Fibroblast of lung (primary cell): ENCODE data around the gene CLMN. TPM values are rescaled to one million over a fixed set of nuclear protein-coding genes. Genes with fewer than 3 reads are reported as not detected.

Source experiments
- DNase-seq, 2 donors: peaks; one replicate each; pipeline versions ENCODE4 v3.0.0 to v3.0.0-alpha.2; 2010; ENCODE audit warnings: low read depth in 2 of 2
- H2AFZ ChIP-seq: 2 replicates; pipeline ENCODE4 v1.5.1; 2012; ENCODE audit warnings: low read length, control low read depth, inconsistent platforms
- H3K27ac ChIP-seq: 2 replicates; pipeline ENCODE4 v1.5.1; 2011; ENCODE audit warnings: low read length, control low read depth; ENCODE audit not compliant: insufficient read depth
- H3K27me3 ChIP-seq: 2 replicates; pipeline ENCODE4 v1.5.1; 2011; ENCODE audit warnings: mild to moderate bottlenecking, low read length; ENCODE audit not compliant: control insufficient read depth, insufficient read depth
- H3K36me3 ChIP-seq: 2 replicates; pipeline ENCODE4 v1.5.1; 2011; ENCODE audit warnings: low read length; ENCODE audit not compliant: control insufficient read depth, insufficient read depth
- H3K4me1 ChIP-seq: 2 replicates; pipeline ENCODE4 v1.5.1; 2011; ENCODE audit warnings: low read length; ENCODE audit not compliant: control insufficient read depth, insufficient read depth; ENCODE audit errors: extremely low read depth
- H3K4me2 ChIP-seq: 2 replicates; pipeline ENCODE4 v1.5.1; 2011; ENCODE audit warnings: low read length, control low read depth; ENCODE audit not compliant: insufficient read depth; ENCODE audit errors: extremely low read depth
- H3K4me3 ChIP-seq, 4 experiments: fragments of 200-600 bp in 1 of 4; sonication (generic) in 1 of 4; replicated peaks in 1 of 4; 2 replicates each; pipeline ENCODE4 v1.5.1; 2011 to 2016; ENCODE audit warnings: low read length in 4 of 4, low read depth in 3 of 4, mild to moderate bottlenecking in 3 of 4, control low read depth in 2 of 4, inconsistent platforms in 1 of 4, mixed read lengths in 1 of 4; ENCODE audit not compliant: insufficient read depth in 1 of 4; ENCODE audit errors: control extremely low read depth in 1 of 4
- H3K79me2 ChIP-seq: 2 replicates; pipeline ENCODE4 v1.5.1; 2012; ENCODE audit warnings: mild to moderate bottlenecking, low read length, inconsistent platforms; ENCODE audit not compliant: control insufficient read depth, insufficient read depth
- H3K9ac ChIP-seq: 2 replicates; pipeline ENCODE4 v1.5.1; 2011; ENCODE audit warnings: mild to moderate bottlenecking, low read length, control low read depth; ENCODE audit not compliant: insufficient read depth
- H3K9me3 ChIP-seq: 2 replicates; pipeline ENCODE4 v1.5.1; 2012; ENCODE audit warnings: low read depth, low read length; ENCODE audit not compliant: control insufficient read depth, insufficient read depth
- H4K20me1 ChIP-seq: 2 replicates; pipeline ENCODE4 v1.5.1; 2011; ENCODE audit warnings: low read length; ENCODE audit not compliant: control insufficient read depth, insufficient read depth; ENCODE audit errors: extremely low read depth
- CTCF ChIP-seq, 2 donors: IDR thresholded peaks in 1 of 2; conservative IDR thresholded peaks in 1 of 2; 1 replicate in 1 of 2; 2 replicates in 1 of 2; pipeline ENCODE4 v1.5.1; 2011 to 2012; ENCODE audit warnings: low read length in 2 of 2, control low read depth in 1 of 2, inconsistent platforms in 1 of 2, low read depth in 1 of 2, mild to moderate bottlenecking in 1 of 2
- EZH2 ChIP-seq: IDR thresholded peaks from 2 replicates; pipeline ENCODE4 v1.5.1; 2012; ENCODE audit warnings: low read length, control low read depth, mild to moderate bottlenecking; ENCODE audit errors: missing control alignments
- polyA plus RNA-seq, 2 donors: library from polyadenylated mRNA; depleted of rRNA in 1 of 2; stranded (reverse) in 1 of 2; unstranded in 1 of 2; fragments of >200 nt; gene quantifications; 2 replicates each; pipeline ENCODE4 v1.2.1, GENCODE V29; 2011 to 2012; ENCODE audit warnings: missing spikeins in 1 of 2
- total RNA-seq: library from RNA; depleted of rRNA; stranded (reverse); fragments of >200 nt; gene quantifications from 2 replicates; pipeline ENCODE4 v1.2.1, GENCODE V29; 2014

Gene CLMN
- total and polyA plus RNA-seq, 2 donors (not counting 1 experiment from before 2014, with no cell fraction given), result 0.83 to 2.7 TPM

GRCh38 chr14:95238487-95239298, 81.0 kb downstream of the CLMN start:
- Histone ChIP-seq H3K9me3 (no peaks in the 10 kb centered on the region), H3K27ac (no peak overlapping the region), H3K4me1 (peaks cover 3% of the 10 kb centered on the region), H3K9ac (no peak overlapping the region), H3K36me3 (no peaks in the 10 kb centered on the region), H3K79me2 (no peaks in the 10 kb centered on the region), H2AFZ (no peak overlapping the region), H4K20me1 (no peaks in the 10 kb centered on the region), H3K4me3 (no peak overlapping the region), H3K4me2 (no peak overlapping the region), H3K27me3 (no peaks in the 10 kb centered on the region)
- TF ChIP-seq CTCF (conservative IDR thresholded peaks at IDR 0.05 in 1 of 2, IDR thresholded peaks at IDR 0.05 in 1 of 2; ENCODE audit: low read depth in 1 of 2, low read length in 2 of 2) (no peak), EZH2 (no peak)
- DNase-seq, result no peak

DNA sequence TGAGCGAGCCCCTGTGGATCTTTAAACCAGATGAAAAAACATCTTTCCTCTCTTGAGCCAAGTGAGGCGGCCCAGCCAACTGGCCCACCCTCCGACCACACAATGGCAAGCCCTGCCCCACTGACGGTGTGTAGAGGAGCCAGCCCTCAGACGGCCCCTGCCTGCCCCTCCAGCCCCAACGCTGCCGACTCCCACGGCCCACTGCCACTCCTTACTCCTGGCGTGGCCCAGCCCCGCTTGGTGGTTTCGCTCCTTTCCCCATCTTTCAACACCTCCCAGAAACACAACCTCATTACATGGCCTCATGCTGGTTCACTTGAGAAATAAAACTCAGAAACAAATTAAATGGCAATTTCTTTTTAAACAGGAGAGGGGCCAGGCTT, 81.8 kb downstream of the CLMN start:
- Histone ChIP-seq H3K36me3 (no peaks in the 10 kb centered on the region), H4K20me1 (no peaks in the 10 kb centered on the region), H3K9me3 (no peaks in the 10 kb centered on the region), H3K4me1 (peaks cover 3% of the 10 kb centered on the region), H2AFZ (no peak overlapping the region), H3K4me3 (no peak overlapping the region), H3K9ac (no peak overlapping the region), H3K27ac (no peak overlapping the region), H3K79me2 (no peaks in the 10 kb centered on the region), H3K27me3 (no peaks in the 10 kb centered on the region), H3K4me2 (no peak overlapping the region)
- no peak for TF ChIP-seq EZH2
- no peak for DNase-seq

DNA sequence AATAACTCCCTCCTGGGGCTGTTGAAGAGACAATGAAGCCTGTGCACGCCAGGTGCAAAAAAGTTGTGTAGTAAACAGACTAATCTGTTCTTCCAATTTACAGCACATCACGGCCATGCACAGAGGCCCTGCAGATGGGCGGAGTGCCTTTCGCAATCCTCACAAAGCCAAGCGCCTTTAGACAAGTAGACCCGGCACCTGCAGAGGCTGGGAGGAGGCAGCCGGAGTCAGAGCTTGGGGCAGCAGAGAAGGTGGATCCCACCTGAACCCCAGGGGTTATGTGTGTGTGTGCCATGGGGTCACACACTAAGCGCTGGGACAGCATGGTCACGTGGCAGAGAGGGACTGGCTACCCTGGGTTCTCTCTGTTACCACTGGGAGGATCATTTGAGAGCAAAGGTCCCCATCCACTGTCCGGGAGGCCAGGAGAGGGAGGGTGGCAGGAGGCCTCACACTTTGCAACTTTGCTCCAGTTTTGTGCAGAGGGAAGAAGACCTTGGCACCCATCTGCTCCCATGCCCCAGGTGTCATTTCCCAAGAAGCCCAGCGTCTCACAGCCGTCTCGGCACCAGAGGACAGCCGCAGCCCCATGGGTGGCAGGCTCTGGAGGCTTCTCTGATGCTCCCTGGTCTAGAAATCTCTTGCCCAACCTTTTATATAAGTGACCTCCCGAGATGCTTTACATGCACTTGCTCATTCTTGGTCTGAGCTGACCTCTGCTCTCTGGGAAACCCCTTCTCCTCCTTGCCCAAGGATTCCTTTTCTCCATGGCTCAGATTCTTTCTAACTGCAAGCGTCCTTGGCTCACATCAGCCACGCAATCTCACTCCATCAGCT, 82.4 kb downstream of the CLMN start:
- Histone ChIP-seq H3K4me2 (no peak overlapping the region), H3K27me3 (no peaks in the 10 kb centered on the region), H3K79me2 (no peaks in the 10 kb centered on the region), H3K9ac (no peak overlapping the region), H3K4me1 (peaks cover 3% of the 10 kb centered on the region), H3K27ac (no peak overlapping the region), H3K4me3 (no peak overlapping the region), H4K20me1 (no peaks in the 10 kb centered on the region), H3K36me3 (no peaks in the 10 kb centered on the region), H2AFZ (no peak overlapping the region), H3K9me3 (no peaks in the 10 kb centered on the region)
- DNase-seq, result no peak
- TF ChIP-seq EZH2, result no peak
- TF ChIP-seq CTCF (conservative IDR thresholded peaks at IDR 0.05 in 1 of 2, IDR thresholded peaks at IDR 0.05 in 1 of 2; ENCODE audit: low read depth in 1 of 2, low read length in 2 of 2), result no peak
